ENCODE results near the gene EPHA8.

The EPHA8 gene

DNA sequence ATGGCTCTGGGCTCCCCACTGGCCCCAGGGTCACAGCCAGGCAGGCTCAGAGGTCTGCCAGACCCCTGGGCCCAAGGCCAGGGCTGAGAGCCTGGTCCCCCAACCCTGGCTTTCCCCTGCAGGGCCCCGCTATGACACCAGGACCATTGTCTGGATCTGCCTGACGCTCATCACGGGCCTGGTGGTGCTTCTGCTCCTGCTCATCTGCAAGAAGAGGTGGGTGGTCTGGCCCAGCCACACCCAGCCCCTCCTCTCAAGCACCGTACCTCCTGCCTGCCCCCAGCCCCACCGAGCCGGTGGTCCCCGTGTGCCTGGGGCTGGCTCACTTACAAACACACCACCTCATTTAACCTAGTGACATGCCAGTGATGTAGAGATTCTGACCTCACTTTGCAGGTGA lies 31.8 kb downstream of the EPHA8 start:
- Histone ChIP-seq H3K4me1 (ENCODE audit: control insufficient read depth, insufficient read depth, low read length) (no peaks in the 10 kb centered on the region; the same call in 1 of the 2 replicates), H3K9me3 (ENCODE audit: control insufficient read depth, insufficient read depth, low read depth, low read length) (no peaks in the 10 kb centered on the region), H3K36me3 (ENCODE audit: control insufficient read depth, insufficient read depth, low read length) (no peaks in the 10 kb centered on the region), H3K9ac (ENCODE audit: low read length) (no peak overlapping the region), H3K27me3 (ENCODE audit: control insufficient read depth, insufficient read depth, low read length) (peaks cover 29% of the 10 kb centered on the region; the same call in 1 of the 2 replicates), H3K4me3 (ENCODE audit: low read depth, low read length) (no peak overlapping the region), H3K27ac (ENCODE audit: low read depth, low read length) (no peak overlapping the region)

DNA sequence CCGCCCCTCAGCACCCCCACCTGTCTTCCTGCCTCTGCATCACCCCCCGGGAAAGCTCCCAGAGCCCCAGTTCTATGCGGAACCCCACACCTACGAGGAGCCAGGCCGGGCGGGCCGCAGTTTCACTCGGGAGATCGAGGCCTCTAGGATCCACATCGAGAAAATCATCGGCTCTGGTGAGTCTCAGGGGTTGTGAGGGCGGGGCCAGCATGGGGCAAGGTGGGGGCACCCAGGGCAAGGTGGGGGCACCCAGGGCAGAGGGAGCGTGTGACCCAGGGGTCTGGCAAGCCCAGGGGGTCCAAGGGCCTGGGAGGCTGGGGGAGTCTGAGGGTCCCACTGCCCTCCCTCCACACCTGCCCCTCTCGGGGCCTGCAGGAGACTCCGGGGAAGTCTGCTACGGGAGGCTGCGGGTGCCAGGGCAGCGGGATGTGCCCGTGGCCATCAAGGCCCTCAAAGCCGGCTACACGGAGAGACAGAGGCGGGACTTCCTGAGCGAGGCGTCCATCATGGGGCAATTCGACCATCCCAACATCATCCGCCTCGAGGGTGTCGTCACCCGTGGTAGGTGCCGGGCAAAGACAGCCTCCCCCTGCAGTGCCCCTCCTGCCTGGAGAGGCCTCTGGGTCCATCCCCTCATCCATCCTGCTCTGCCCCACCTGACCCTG lies 34.1 kb downstream of the EPHA8 start:
- Histone ChIP-seq H3K4me3 (ENCODE audit: low read depth, low read length) (no peak overlapping the region), H3K27ac (ENCODE audit: low read depth, low read length) (no peak overlapping the region), H3K36me3 (ENCODE audit: control insufficient read depth, insufficient read depth, low read length) (no peaks in the 10 kb centered on the region), H3K9ac (ENCODE audit: low read length) (no peak overlapping the region), H3K27me3 (ENCODE audit: control insufficient read depth, insufficient read depth, low read length) (peaks cover 34% of the 10 kb centered on the region; the same call in 1 of the 2 replicates), H3K4me1 (ENCODE audit: control insufficient read depth, insufficient read depth, low read length) (no peaks in the 10 kb centered on the region; the same call in 1 of the 2 replicates), H3K9me3 (ENCODE audit: control insufficient read depth, insufficient read depth, low read depth, low read length) (no peaks in the 10 kb centered on the region)

- no peak overlapping the region for H3K27ac ChIP-seq (ENCODE audit: low read depth, low read length)
- no peaks in the 10 kb centered on the region for H3K36me3 ChIP-seq (ENCODE audit: control insufficient read depth, insufficient read depth, low read length)
- no peak overlapping the region for H3K9ac ChIP-seq (ENCODE audit: low read length)
- peaks cover 34% of the 10 kb centered on the region; the same call in 1 of the 2 replicates for H3K27me3 ChIP-seq (ENCODE audit: control insufficient read depth, insufficient read depth, low read length)
- H3K9me3 ChIP-seq (ENCODE audit: control insufficient read depth, insufficient read depth, low read depth, low read length) = no peaks in the 10 kb centered on the region
- no peak overlapping the region for H3K4me3 ChIP-seq (ENCODE audit: low read depth, low read length)
- no peaks in the 10 kb centered on the region; the same call in 1 of the 2 replicates for H3K4me1 ChIP-seq (ENCODE audit: control insufficient read depth, insufficient read depth, low read length)
Observed at GRCh38 chr1:22597996-22598395, 34.7 kb downstream of the EPHA8 start.

- Histone ChIP-seq H3K27me3 (ENCODE audit: control insufficient read depth, insufficient read depth, low read length) (peaks cover 32% of the 10 kb centered on the region; the same call in 1 of the 2 replicates), H3K9ac (ENCODE audit: low read length) (no peak overlapping the region), H3K27ac (ENCODE audit: low read depth, low read length) (no peak overlapping the region), H3K9me3 (ENCODE audit: control insufficient read depth, insufficient read depth, low read depth, low read length) (no peaks in the 10 kb centered on the region), H3K4me1 (ENCODE audit: control insufficient read depth, insufficient read depth, low read length) (no peaks in the 10 kb centered on the region), H3K4me3 (ENCODE audit: low read depth, low read length) (no peak overlapping the region), H3K36me3 (ENCODE audit: control insufficient read depth, insufficient read depth, low read length) (no peaks in the 10 kb centered on the region)
Observed at GRCh38 chr1:22598736-22599135, 35.4 kb downstream of the EPHA8 start.

- Histone ChIP-seq H3K9ac (ENCODE audit: low read length) (no peak overlapping the region), H3K4me1 (ENCODE audit: control insufficient read depth, insufficient read depth, low read length) (no peaks in the 10 kb centered on the region), H3K36me3 (ENCODE audit: control insufficient read depth, insufficient read depth, low read length) (no peaks in the 10 kb centered on the region), H3K9me3 (ENCODE audit: control insufficient read depth, insufficient read depth, low read depth, low read length) (no peaks in the 10 kb centered on the region), H3K27me3 (ENCODE audit: control insufficient read depth, insufficient read depth, low read length) (peaks cover 37% of the 10 kb centered on the region), H3K27ac (ENCODE audit: low read depth, low read length) (no peak overlapping the region), H3K4me3 (ENCODE audit: low read depth, low read length) (no peak overlapping the region)
Observed at GRCh38 chr1:22600071-22600816, 37.0 kb downstream of the EPHA8 start.

DNA sequence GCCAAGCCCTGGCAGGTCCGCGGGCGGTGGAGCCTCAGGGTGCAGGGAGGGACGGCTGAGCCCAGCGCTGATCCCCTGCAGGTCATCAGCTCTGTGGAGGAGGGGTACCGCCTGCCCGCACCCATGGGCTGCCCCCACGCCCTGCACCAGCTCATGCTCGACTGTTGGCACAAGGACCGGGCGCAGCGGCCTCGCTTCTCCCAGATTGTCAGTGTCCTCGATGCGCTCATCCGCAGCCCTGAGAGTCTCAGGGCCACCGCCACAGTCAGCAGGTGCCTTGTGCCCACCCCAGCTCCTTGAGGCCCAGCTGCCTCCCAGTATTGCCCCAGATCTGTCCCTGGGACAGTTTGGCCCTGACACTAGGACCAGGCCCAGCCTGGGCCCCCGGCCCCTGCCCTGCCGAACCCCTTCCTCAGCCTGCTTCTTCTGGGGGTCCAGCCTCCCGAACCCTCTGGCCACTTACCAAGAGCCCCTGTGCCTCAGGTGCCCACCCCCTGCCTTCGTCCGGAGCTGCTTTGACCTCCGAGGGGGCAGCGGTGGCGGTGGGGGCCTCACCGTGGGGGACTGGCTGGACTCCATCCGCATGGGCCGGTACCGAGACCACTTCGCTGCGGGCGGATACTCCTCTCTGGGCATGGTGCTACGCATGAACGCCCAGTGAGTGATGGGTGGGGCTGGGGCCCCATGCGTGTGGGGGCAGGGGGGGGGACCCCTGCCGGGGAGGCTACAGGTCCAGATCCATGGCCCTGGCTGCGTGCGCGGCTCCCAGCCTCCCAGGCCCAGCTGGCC lies 37.7 kb downstream of the EPHA8 start:
- H3K36me3 ChIP-seq (ENCODE audit: control insufficient read depth, insufficient read depth, low read length) = no peaks in the 10 kb centered on the region
- peaks cover 43% of the 10 kb centered on the region for H3K27me3 ChIP-seq (ENCODE audit: control insufficient read depth, insufficient read depth, low read length)
- H3K4me3 ChIP-seq (ENCODE audit: low read depth, low read length) = no peak overlapping the region
- H3K9ac ChIP-seq (ENCODE audit: low read length) = no peak overlapping the region
- no peak overlapping the region for H3K27ac ChIP-seq (ENCODE audit: low read depth, low read length)
- H3K9me3 ChIP-seq (ENCODE audit: control insufficient read depth, insufficient read depth, low read depth, low read length) = no peaks in the 10 kb centered on the region
- H3K4me1 ChIP-seq (ENCODE audit: control insufficient read depth, insufficient read depth, low read length) = no peaks in the 10 kb centered on the region

DNA sequence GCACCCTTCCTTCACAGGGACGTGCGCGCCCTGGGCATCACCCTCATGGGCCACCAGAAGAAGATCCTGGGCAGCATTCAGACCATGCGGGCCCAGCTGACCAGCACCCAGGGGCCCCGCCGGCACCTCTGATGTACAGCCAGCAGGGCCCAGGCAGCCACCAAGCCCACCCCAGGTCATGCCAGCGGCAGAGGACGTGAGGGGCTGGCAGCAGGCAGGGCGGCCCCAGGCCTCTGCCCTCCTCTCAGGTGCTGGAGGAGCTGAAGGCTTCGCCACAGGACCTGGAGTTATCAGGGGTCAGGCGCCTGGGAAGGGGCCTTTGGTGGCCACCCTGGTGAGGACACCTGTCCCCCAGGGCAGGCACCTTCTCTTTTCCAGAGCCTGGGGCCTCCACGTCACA lies 38.3 kb downstream of the EPHA8 start:
- no peaks in the 10 kb centered on the region for H3K4me1 ChIP-seq (ENCODE audit: control insufficient read depth, insufficient read depth, low read length)
- no peaks in the 10 kb centered on the region for H3K9me3 ChIP-seq (ENCODE audit: control insufficient read depth, insufficient read depth, low read depth, low read length)
- no peak overlapping the region for H3K9ac ChIP-seq (ENCODE audit: low read length)
- H3K36me3 ChIP-seq (ENCODE audit: control insufficient read depth, insufficient read depth, low read length) = no peaks in the 10 kb centered on the region
- no peak overlapping the region for H3K27ac ChIP-seq (ENCODE audit: low read depth, low read length)
- peaks cover 49% of the 10 kb centered on the region for H3K27me3 ChIP-seq (ENCODE audit: control insufficient read depth, insufficient read depth, low read length)
- H3K4me3 ChIP-seq (ENCODE audit: low read depth, low read length) = no peak overlapping the region

DNA sequence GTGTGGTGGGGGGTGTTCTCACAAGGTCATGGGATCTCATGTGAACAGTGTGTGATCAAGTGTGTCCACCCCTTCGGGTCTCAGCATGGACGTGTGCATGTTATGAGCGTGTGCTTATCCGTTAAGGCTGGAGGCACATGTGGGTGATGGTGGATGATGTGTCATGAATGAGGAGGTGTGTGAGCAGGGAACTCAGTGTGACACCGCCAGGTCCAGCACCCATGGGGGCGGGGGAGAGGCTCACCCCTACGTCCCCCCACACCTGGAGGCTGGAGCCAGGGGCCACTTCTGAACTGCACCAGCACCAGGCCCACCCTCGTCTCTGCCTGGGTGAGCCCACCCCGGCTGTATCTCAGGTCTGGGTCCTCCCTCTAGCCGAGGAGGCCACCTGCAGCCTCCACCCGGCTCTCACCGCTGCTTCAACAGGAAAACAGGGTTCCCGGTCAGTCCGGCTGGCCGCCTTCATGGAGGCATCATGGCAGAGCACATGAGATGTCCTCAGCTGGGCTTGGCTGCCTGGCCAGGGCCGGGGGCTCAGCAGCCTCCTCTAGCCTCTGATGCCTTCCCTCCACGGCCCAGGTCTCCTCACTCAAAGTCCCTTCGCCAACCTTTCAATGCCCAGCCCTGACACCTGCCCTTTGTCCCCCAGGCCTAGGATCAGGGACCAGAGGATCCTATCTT lies 38.9 kb downstream of the EPHA8 start:
- no peaks in the 10 kb centered on the region for H3K4me1 ChIP-seq (ENCODE audit: control insufficient read depth, insufficient read depth, low read length)
- no peaks in the 10 kb centered on the region for H3K36me3 ChIP-seq (ENCODE audit: control insufficient read depth, insufficient read depth, low read length)
- no peaks in the 10 kb centered on the region for H3K9me3 ChIP-seq (ENCODE audit: control insufficient read depth, insufficient read depth, low read depth, low read length)
- H3K27me3 ChIP-seq (ENCODE audit: control insufficient read depth, insufficient read depth, low read length) = peaks cover 51% of the 10 kb centered on the region
- no peak overlapping the region for H3K27ac ChIP-seq (ENCODE audit: low read depth, low read length)
- H3K9ac ChIP-seq (ENCODE audit: low read length) = no peak overlapping the region
- no peak overlapping the region for H3K4me3 ChIP-seq (ENCODE audit: low read depth, low read length)

DNA sequence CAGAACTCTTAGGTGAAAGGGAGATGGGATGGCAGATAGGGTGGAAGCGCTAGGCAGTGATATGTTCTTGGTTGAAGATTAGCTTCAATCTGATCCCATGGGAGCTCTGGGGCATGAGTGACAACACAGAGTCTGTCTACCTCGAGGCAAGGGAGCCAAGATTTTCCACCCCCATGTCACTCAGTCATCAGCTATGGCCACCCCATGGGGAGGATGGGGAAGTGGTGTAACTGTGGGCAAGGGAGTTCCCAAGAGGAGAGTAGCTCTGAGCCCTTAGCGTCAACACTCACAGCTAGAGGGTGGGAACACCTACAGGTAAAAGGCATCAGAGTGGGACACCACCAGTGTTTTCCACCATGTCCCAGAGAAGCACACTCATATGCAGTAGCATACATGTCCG lies 42.9 kb downstream of the EPHA8 start:
- no peak overlapping the region for H3K9ac ChIP-seq (ENCODE audit: low read length)
- no peak overlapping the region for H3K27ac ChIP-seq (ENCODE audit: low read depth, low read length)
- no peaks in the 10 kb centered on the region for H3K4me1 ChIP-seq (ENCODE audit: control insufficient read depth, insufficient read depth, low read length)
- no peaks in the 10 kb centered on the region for H3K36me3 ChIP-seq (ENCODE audit: control insufficient read depth, insufficient read depth, low read length)
- H3K27me3 ChIP-seq (ENCODE audit: control insufficient read depth, insufficient read depth, low read length) = peaks cover 75% of the 10 kb centered on the region
- H3K4me3 ChIP-seq (ENCODE audit: low read depth, low read length) = no peak overlapping the region
- no peaks in the 10 kb centered on the region for H3K9me3 ChIP-seq (ENCODE audit: control insufficient read depth, insufficient read depth, low read depth, low read length)

DNA sequence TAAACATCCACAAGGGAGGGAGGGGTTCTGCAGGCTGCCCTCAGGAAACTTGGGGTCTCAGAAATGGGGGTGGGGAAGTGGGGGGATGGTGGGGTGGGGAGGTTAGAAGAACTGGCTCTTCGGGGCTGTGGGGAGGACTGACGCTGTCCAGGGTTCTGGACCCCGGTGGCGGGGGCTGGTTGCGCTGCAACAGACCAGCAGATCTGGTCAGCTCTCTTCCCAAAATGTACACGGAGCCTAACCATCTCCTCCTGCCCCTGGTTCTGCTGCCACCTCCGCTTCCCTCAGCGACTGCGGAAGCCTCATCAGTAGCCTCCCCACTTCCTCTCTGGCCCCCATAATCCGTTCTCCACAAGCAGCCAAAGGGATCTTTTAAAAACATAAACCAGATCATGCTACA lies 43.9 kb downstream of the EPHA8 start:
- no peak overlapping the region for H3K4me3 ChIP-seq (ENCODE audit: low read depth, low read length)
- H3K36me3 ChIP-seq (ENCODE audit: control insufficient read depth, insufficient read depth, low read length) = no peaks in the 10 kb centered on the region
- no peak overlapping the region for H3K27ac ChIP-seq (ENCODE audit: low read depth, low read length)
- H3K9me3 ChIP-seq (ENCODE audit: control insufficient read depth, insufficient read depth, low read depth, low read length) = no peaks in the 10 kb centered on the region
- peaks cover 83% of the 10 kb centered on the region for H3K27me3 ChIP-seq (ENCODE audit: control insufficient read depth, insufficient read depth, low read length)
- no peak overlapping the region for H3K9ac ChIP-seq (ENCODE audit: low read length)
- no peaks in the 10 kb centered on the region for H3K4me1 ChIP-seq (ENCODE audit: control insufficient read depth, insufficient read depth, low read length)

All from HUES6 (cell line).